K562 (cell line): ENCODE data around the gene RPE. TPM values are rescaled to one million over a fixed set of nuclear protein-coding genes. Genes with fewer than 3 reads are reported as not detected.

Experiments used
- POLR2A ChIP-seq: fragments of 450-650 bp; conservative IDR thresholded peaks from 2 replicates; pipeline ENCODE4 v1.6.1; 2016
- RBFOX2 ChIP-seq: fragments of 200-400 bp; formaldehyde crosslinking; IDR thresholded peaks from 2 replicates; pipeline ENCODE4 v1.6.1; 2017; ENCODE audit warnings: low read depth, mild to moderate bottlenecking, low read length, moderate library complexity
- polyA plus RNA-seq, 8 experiments: library from polyadenylated mRNA; depleted of rRNA in 4 of 8; stranded (reverse) in 5 of 8; unstranded in 3 of 8; fragments of >200 nt; fragmentation: Nextera tagmentation in 2 of 8; fragmentation: Illumina TruSeq in 1 of 8; extraction: Ambion mirVana in 2 of 8; extraction: Trizol in 1 of 8; gene quantifications; 2 replicates each; pipeline versions ENCODE4 v1.2.1 to v1.2.3, GENCODE V29; 2011 to 2014; ENCODE audit warnings: inconsistent platforms in 1 of 8, missing spikeins in 1 of 8
- total RNA-seq, 7 experiments: library from RNA; depleted of rRNA in 6 of 7; stranded (reverse); fragments of >200 nt in 6 of 7; fragmentation: Illumina TruSeq in 2 of 7; extraction: Trizol in 2 of 7; gene quantifications; 2 replicates each; pipeline versions ENCODE4 v1.2.1 to v1.2.3, GENCODE V29; 2011 to 2021; ENCODE audit warnings: low replicate concordance in 1 of 7
- TF ChIP-seq, protein P1 (sequence below): fragments of 200-600 bp; sonication (generic); IDR thresholded peaks from one replicate; pipeline ENCODE4 v1.6.1; 2012; ENCODE audit warnings: mild to moderate bottlenecking, low read depth, low read length, inconsistent platforms
- TF ChIP-seq, protein P2 (sequence below): sonication (generic); formaldehyde crosslinking; IDR thresholded peaks from 2 replicates; pipeline ENCODE4 v1.8.0; 2022; ENCODE audit warnings: missing genetic modification reagents, mild to moderate bottlenecking, borderline replicate concordance
- TF ChIP-seq, protein P3 (sequence below), 2 experiments: fragments of 450-650 bp; IDR thresholded peaks; 2 replicates each; pipeline ENCODE4 v1.6.1; 2018; ENCODE audit warnings: mild to moderate bottlenecking in 2 of 2, low read depth in 1 of 2; ENCODE audit not compliant: partially characterized antibody in 2 of 2
- TF ChIP-seq, protein P4 (sequence below), 2 experiments: IDR thresholded peaks; 2 replicates each; pipeline ENCODE4 v1.6.1; 2012; ENCODE audit warnings: improper control_type of control experiment in 2 of 2, low read depth in 2 of 2, low read length in 2 of 2, borderline replicate concordance in 1 of 2

Gene RPE
- total and polyA plus RNA-seq, 9 of the 15 experiments (the other 6 are each of a cell fraction or from before 2014, with no cell fraction given) = 33.5 to 65.3 (median 50.4) TPM

DNA sequence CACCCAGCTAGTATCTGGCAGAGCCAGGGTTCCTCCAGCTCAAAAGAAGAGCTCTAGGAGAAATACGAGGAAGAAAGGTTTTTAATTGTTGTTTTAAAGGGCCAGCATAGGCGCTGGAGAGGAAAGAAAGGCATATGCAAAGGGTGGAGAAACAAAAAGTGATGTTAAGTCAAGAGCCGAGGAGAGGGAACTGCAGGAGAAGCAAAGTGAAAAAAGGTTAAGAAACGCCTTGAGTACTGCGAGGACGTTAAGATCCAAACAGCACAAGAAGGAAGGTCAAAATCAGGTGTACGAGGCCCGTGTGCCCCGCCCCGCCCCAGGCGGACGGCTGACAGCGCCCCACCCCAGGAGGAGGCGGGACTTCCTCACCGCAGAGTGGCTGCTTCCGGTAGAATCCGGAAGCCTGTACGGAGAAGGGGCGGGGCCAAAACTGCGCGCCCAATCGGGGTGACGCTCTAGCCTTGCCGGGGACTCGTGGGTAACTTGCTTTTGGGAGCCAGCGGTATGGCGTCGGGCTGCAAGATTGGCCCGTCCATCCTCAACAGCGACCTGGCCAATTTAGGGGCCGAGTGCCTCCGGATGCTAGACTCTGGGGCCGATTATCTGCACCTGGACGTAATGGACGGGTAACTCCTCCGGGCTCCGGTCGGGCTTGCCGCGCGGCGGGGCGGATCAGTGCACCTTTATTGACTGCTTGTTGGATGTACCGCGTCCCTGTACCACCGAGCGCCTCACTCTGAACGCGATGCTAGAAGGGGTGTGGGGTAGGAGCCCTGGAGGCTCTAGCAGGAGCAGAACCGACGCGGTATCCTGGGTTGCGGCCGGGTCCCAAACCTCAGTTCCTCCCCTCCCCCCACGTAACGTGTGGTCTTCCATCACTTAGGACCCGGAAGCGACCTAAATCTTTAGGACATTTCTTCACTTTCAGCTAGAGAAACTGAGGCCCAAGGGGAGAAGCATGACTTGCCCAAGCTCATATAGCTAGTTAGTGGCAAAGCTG lies at the start of gene RPE (continued):
- TF ChIP-seq, protein P1, sequence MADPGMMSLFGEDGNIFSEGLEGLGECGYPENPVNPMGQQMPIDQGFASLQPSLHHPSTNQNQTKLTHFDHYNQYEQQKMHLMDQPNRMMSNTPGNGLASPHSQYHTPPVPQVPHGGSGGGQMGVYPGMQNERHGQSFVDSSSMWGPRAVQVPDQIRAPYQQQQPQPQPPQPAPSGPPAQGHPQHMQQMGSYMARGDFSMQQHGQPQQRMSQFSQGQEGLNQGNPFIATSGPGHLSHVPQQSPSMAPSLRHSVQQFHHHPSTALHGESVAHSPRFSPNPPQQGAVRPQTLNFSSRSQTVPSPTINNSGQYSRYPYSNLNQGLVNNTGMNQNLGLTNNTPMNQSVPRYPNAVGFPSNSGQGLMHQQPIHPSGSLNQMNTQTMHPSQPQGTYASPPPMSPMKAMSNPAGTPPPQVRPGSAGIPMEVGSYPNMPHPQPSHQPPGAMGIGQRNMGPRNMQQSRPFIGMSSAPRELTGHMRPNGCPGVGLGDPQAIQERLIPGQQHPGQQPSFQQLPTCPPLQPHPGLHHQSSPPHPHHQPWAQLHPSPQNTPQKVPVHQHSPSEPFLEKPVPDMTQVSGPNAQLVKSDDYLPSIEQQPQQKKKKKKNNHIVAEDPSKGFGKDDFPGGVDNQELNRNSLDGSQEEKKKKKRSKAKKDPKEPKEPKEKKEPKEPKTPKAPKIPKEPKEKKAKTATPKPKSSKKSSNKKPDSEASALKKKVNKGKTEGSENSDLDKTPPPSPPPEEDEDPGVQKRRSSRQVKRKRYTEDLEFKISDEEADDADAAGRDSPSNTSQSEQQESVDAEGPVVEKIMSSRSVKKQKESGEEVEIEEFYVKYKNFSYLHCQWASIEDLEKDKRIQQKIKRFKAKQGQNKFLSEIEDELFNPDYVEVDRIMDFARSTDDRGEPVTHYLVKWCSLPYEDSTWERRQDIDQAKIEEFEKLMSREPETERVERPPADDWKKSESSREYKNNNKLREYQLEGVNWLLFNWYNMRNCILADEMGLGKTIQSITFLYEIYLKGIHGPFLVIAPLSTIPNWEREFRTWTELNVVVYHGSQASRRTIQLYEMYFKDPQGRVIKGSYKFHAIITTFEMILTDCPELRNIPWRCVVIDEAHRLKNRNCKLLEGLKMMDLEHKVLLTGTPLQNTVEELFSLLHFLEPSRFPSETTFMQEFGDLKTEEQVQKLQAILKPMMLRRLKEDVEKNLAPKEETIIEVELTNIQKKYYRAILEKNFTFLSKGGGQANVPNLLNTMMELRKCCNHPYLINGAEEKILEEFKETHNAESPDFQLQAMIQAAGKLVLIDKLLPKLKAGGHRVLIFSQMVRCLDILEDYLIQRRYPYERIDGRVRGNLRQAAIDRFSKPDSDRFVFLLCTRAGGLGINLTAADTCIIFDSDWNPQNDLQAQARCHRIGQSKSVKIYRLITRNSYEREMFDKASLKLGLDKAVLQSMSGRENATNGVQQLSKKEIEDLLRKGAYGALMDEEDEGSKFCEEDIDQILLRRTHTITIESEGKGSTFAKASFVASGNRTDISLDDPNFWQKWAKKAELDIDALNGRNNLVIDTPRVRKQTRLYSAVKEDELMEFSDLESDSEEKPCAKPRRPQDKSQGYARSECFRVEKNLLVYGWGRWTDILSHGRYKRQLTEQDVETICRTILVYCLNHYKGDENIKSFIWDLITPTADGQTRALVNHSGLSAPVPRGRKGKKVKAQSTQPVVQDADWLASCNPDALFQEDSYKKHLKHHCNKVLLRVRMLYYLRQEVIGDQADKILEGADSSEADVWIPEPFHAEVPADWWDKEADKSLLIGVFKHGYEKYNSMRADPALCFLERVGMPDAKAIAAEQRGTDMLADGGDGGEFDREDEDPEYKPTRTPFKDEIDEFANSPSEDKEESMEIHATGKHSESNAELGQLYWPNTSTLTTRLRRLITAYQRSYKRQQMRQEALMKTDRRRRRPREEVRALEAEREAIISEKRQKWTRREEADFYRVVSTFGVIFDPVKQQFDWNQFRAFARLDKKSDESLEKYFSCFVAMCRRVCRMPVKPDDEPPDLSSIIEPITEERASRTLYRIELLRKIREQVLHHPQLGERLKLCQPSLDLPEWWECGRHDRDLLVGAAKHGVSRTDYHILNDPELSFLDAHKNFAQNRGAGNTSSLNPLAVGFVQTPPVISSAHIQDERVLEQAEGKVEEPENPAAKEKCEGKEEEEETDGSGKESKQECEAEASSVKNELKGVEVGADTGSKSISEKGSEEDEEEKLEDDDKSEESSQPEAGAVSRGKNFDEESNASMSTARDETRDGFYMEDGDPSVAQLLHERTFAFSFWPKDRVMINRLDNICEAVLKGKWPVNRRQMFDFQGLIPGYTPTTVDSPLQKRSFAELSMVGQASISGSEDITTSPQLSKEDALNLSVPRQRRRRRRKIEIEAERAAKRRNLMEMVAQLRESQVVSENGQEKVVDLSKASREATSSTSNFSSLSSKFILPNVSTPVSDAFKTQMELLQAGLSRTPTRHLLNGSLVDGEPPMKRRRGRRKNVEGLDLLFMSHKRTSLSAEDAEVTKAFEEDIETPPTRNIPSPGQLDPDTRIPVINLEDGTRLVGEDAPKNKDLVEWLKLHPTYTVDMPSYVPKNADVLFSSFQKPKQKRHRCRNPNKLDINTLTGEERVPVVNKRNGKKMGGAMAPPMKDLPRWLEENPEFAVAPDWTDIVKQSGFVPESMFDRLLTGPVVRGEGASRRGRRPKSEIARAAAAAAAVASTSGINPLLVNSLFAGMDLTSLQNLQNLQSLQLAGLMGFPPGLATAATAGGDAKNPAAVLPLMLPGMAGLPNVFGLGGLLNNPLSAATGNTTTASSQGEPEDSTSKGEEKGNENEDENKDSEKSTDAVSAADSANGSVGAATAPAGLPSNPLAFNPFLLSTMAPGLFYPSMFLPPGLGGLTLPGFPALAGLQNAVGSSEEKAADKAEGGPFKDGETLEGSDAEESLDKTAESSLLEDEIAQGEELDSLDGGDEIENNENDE = no peak
- TF ChIP-seq RBFOX2 (peak; percentile 95), POLR2A (peak; percentile 81)
- TF ChIP-seq, protein P2, sequence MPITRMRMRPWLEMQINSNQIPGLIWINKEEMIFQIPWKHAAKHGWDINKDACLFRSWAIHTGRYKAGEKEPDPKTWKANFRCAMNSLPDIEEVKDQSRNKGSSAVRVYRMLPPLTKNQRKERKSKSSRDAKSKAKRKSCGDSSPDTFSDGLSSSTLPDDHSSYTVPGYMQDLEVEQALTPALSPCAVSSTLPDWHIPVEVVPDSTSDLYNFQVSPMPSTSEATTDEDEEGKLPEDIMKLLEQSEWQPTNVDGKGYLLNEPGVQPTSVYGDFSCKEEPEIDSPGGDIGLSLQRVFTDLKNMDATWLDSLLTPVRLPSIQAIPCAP (CRISPR knock-in tag) = no peak
- TF ChIP-seq, protein P3, sequence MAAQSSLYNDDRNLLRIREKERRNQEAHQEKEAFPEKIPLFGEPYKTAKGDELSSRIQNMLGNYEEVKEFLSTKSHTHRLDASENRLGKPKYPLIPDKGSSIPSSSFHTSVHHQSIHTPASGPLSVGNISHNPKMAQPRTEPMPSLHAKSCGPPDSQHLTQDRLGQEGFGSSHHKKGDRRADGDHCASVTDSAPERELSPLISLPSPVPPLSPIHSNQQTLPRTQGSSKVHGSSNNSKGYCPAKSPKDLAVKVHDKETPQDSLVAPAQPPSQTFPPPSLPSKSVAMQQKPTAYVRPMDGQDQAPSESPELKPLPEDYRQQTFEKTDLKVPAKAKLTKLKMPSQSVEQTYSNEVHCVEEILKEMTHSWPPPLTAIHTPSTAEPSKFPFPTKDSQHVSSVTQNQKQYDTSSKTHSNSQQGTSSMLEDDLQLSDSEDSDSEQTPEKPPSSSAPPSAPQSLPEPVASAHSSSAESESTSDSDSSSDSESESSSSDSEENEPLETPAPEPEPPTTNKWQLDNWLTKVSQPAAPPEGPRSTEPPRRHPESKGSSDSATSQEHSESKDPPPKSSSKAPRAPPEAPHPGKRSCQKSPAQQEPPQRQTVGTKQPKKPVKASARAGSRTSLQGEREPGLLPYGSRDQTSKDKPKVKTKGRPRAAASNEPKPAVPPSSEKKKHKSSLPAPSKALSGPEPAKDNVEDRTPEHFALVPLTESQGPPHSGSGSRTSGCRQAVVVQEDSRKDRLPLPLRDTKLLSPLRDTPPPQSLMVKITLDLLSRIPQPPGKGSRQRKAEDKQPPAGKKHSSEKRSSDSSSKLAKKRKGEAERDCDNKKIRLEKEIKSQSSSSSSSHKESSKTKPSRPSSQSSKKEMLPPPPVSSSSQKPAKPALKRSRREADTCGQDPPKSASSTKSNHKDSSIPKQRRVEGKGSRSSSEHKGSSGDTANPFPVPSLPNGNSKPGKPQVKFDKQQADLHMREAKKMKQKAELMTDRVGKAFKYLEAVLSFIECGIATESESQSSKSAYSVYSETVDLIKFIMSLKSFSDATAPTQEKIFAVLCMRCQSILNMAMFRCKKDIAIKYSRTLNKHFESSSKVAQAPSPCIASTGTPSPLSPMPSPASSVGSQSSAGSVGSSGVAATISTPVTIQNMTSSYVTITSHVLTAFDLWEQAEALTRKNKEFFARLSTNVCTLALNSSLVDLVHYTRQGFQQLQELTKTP (IDR thresholded peaks at IDR 0.05; ENCODE audit: low read depth in 1 of 2, partially characterized antibody in 2 of 2) = no peak
- TF ChIP-seq, protein P4, sequence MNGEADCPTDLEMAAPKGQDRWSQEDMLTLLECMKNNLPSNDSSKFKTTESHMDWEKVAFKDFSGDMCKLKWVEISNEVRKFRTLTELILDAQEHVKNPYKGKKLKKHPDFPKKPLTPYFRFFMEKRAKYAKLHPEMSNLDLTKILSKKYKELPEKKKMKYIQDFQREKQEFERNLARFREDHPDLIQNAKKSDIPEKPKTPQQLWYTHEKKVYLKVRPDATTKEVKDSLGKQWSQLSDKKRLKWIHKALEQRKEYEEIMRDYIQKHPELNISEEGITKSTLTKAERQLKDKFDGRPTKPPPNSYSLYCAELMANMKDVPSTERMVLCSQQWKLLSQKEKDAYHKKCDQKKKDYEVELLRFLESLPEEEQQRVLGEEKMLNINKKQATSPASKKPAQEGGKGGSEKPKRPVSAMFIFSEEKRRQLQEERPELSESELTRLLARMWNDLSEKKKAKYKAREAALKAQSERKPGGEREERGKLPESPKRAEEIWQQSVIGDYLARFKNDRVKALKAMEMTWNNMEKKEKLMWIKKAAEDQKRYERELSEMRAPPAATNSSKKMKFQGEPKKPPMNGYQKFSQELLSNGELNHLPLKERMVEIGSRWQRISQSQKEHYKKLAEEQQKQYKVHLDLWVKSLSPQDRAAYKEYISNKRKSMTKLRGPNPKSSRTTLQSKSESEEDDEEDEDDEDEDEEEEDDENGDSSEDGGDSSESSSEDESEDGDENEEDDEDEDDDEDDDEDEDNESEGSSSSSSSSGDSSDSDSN (IDR thresholded peaks at IDR 0.05; ENCODE audit: borderline replicate concordance in 1 of 2, low read depth in 2 of 2, low read length in 2 of 2) = no peak
